IPS-11a (cell line): ENCODE results near the gene AMHR2.
A peak's percentile ranks its signal among the peaks of the same experiment; 100 is the strongest.
"Not testable (repeated sequence)": the region's sequence is repeated elsewhere in the genome, so short reads cannot be mapped to it uniquely, and the experiment has no call there.

ENCODE experiments used
- H3K4me3 ChIP-seq: one replicate; pipeline ENCODE4 v1.5.1; 2013; ENCODE audit warnings: low read depth, low read length, control low read depth

AMHR2 gene

GRCh38 chr12:53414756-53415417 is 8.8 kb upstream of the AMHR2 start:
- H3K4me3 ChIP-seq = no peak overlapping the region

DNA sequence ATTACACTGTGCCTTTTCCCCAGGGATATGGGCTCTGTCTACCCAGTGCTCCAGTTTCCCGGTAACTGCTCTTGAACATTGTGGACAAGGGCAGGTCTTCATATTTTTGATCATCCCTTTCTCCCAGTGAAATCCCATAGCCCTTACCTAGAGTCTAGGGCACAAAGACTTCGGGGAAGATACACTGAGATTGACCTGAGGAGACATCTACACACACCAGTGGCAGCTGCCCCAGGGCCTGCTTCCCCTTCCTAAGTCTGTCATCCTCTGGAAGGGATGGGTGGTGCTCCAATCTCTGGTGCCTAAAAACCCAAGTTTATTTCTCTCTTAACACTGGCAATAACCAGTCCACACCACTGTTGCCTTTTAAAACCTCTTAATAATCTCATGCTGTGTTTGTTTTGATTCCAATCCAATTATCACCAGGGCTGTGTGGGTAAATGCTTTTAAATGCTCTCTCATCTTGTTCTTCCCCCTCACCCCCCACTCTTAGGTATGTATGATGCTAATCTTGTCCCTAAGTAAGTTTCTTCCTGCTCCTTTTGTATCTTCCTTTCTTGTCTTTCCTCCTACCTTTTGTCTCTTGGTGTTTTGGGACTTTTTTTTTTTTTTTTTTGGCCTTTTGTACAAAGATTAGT is 7.8 kb upstream of the AMHR2 start:
- H3K4me3 ChIP-seq = not testable (repeated sequence)

- H3K4me3 ChIP-seq = not testable (repeated sequence)
Measured at GRCh38 chr12:53417291-53417816, 6.3 kb upstream of the AMHR2 start.

DNA sequence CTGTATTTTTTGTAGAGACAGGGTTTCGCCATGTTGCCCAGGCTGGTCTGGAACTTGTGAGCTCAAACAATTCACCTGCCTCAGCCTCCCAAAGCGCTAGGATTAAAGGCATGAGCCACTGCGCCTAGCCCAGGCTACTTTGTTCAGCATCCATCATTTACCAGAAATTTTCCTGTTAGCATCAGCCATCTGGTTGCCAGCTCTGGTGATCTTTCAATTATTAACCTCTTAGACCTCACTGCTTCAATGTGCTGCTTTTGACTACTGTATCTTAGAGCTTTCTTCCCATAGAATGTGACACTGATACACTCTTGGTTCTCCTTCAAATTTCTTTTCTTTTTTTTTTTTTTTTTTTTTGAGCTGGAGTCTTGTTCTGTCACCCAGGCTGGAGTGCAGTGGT is 5.4 kb upstream of the AMHR2 start:
- H3K4me3 ChIP-seq = no peak overlapping the region

- H3K4me3 ChIP-seq = no peak overlapping the region
Measured at GRCh38 chr12:53419756-53420155, 3.9 kb upstream of the AMHR2 start.

DNA sequence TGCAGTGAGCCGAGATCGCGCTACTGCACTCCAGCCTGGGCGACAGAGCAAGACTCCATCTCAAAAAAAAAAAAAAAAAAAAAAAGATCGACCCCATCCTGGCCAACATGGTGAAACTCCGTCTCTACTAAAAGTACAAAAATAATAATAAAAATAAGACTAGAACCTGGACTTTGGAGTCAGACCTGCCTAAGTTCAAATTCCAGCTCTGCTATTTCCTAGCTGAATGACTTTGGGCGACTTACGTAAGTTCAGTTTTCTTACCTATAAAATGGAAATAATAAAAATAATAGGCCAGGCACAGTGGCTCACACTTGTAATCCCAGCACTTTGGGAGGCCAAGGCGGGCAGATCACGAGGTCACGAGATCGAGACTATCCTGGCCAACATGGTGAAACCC is 1.4 kb upstream of the AMHR2 start:
- not testable (repeated sequence) for H3K4me3 ChIP-seq

- H3K4me3 ChIP-seq = no peak overlapping the region
Measured at GRCh38 chr12:53424626-53425514, 1.2 kb downstream of the AMHR2 start.

GRCh38 chr12:53425515-53426150 is 2.0 kb downstream of the AMHR2 start:
- no peak overlapping the region for H3K4me3 ChIP-seq

DNA sequence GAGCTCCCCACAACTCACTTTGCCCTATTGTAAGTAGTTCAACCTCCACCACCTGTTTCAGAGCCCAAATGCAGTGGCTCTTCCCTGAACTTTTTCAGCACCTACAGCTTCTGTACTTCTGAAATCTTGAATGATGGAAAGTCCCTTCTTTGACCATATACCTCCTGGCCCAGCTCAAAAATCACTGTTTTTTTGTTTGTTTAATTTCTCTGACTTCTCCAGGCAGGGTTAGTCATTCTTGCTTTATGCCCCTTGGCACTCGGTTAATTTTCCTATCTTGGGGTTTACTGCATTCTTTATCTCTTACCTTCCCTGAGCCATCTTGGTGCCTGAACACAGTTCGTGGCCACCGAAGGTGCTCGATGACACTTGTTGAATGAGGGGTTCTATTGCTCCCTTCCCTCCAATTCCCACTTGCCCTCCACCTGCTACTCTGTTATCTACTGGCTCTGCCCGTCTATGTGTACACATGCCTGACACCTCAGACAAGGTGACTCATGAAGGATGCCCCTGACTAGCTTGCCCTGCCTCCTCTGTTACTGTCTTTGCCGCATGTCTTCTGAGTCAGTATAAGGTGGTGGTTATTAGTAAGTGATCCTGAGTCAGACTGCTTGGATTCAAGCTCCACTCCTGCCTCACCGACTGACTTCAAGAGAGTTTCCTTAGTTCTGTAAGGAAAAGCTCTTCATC is 4.4 kb downstream of the AMHR2 start:
- no peak overlapping the region for H3K4me3 ChIP-seq

DNA sequence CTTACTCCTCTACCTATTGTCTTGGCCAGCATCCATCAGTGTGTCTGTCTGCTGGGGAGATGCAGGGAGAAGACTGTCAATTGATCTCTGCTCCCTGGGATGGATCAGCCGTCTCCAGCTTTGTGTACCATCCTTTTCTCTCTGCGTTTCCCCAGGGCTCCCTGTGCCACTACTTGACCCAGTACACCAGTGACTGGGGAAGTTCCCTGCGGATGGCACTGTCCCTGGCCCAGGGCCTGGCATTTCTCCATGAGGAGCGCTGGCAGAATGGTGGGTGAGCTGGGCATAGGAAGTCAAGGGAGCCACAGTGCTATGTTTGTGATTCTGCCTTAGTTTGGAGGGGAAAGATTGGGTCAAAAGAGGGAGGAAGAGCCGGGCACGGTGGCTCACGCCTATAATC is 5.1 kb downstream of the AMHR2 start:
- no peak overlapping the region for H3K4me3 ChIP-seq

DNA sequence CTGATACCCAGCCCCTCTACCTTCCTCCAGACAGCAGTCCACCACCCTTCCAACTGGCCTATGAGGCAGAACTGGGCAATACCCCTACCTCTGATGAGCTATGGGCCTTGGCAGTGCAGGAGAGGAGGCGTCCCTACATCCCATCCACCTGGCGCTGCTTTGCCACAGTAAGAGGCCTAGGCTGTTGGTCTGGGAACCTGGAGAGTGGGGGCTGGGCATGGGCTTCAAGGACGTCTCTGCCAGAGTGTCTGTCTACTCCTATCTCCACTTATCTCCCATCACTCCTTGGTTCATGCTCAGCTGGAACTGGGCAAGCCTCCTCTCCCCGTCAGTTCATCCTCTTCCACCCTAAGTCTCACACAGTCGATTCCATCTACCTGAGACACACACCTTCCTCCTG is 6.5 kb downstream of the AMHR2 start:
- H3K4me3 ChIP-seq = no peak overlapping the region

DNA sequence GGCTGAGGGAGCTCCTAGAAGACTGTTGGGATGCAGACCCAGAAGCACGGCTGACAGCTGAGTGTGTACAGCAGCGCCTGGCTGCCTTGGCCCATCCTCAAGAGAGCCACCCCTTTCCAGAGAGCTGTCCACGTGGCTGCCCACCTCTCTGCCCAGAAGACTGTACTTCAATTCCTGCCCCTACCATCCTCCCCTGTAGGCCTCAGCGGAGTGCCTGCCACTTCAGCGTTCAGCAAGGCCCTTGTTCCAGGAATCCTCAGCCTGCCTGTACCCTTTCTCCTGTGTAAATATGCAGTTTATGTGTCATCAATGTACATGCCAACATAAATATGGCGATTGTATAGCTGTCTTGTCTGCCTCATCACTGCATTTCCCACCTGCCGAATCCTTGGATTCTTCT is 7.5 kb downstream of the AMHR2 start:
- no peak overlapping the region for H3K4me3 ChIP-seq

DNA sequence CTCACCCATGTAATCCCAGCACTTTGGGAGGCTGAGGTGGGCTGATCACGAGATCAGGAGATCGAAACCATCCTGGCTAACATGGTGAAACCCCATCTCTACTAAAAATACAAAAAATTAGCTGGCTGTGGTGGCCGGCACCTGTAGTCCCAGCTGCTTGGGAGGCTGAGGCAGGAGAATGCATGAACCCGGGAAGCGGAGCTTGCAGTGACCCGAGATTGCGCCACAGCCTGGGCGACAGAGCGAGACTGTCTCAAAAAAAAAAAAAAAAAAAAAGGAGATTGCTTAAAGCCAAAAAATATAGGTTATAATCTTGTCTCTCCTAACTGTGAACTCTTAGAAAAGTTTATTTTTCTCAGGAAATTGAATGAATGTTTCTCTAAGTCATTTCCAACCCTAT is 11.7 kb downstream of the AMHR2 start:
- H3K4me3 ChIP-seq = not testable (repeated sequence)

- H3K4me3 ChIP-seq = not testable (repeated sequence)
Measured at GRCh38 chr12:53439582-53439981, 15.9 kb downstream of the AMHR2 start.

- peak within 1 kb of the TSS; percentile 86 for H3K4me3 ChIP-seq
Measured at GRCh38 chr12:53441040-53441833, 17.6 kb downstream of the AMHR2 start, which contains the start of gene PRR13. Gene PRR13, plus strand, starts transcription at chr12:53441734. Its CDS starts 981 bp downstream, at chr12:53442715.

- no peak overlapping the region for H3K4me3 ChIP-seq
Measured at GRCh38 chr12:53443955-53444354, 20.3 kb downstream of the AMHR2 start.

- H3K4me3 ChIP-seq = not testable (repeated sequence)
Measured at GRCh38 chr12:53444593-53445325, 21.1 kb downstream of the AMHR2 start.

- no peak overlapping the region for H3K4me3 ChIP-seq
Measured at GRCh38 chr12:53450936-53451335, 27.3 kb downstream of the AMHR2 start.

DNA sequence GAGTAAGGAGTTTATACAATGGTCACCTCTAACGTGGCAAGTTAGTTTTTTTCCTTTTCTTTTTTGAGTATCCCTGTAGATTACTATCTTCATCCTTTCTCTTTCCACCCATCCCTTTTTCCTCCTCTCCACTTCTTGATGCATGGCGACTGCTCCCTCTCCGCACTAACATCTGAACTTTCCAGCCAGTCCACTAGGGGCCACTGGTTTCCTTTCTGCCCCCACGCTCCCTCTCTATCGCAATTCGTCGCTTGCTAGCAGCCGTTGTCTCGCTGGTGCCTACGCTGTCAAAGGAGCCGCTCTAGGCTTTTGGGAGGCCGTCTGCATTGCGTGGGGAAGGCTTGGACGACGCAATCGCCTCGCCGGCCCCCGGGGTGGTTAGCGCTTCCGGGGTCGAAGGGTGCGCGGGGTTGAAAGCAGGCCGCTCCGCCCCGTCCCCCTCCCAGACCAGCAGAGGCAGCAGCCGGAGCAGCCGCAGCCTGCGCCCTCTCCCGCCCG is 28.1 kb downstream of the AMHR2 start, which contains the start of gene PCBP2:
Gene PCBP2 (plus strand): TSS at position 442 of the 498 bp plus-strand sequence. CDS start 2,699 bp downstream, outside the sequence.
- H3K4me3 ChIP-seq = peak within 1 kb of the TSS; percentile 81
